ENCODE measurements around the gene TJAP1.
"Not testable (repeated sequence)": the region's sequence is repeated elsewhere in the genome, so short reads cannot be mapped to it uniquely, and the experiment has no call there.

TJAP1 gene

GRCh38 chr6:43459535-43459934 lies 17.8 kb upstream of the TJAP1 start:
- H3K4me3 ChIP-seq (ENCODE audit: low read depth, low read length), result no peak overlapping the region
- TF ChIP-seq, protein P1, sequence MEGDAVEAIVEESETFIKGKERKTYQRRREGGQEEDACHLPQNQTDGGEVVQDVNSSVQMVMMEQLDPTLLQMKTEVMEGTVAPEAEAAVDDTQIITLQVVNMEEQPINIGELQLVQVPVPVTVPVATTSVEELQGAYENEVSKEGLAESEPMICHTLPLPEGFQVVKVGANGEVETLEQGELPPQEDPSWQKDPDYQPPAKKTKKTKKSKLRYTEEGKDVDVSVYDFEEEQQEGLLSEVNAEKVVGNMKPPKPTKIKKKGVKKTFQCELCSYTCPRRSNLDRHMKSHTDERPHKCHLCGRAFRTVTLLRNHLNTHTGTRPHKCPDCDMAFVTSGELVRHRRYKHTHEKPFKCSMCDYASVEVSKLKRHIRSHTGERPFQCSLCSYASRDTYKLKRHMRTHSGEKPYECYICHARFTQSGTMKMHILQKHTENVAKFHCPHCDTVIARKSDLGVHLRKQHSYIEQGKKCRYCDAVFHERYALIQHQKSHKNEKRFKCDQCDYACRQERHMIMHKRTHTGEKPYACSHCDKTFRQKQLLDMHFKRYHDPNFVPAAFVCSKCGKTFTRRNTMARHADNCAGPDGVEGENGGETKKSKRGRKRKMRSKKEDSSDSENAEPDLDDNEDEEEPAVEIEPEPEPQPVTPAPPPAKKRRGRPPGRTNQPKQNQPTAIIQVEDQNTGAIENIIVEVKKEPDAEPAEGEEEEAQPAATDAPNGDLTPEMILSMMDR (IDR thresholded peaks at IDR 0.05; ENCODE audit: insufficient read depth, low read depth, low read length, missing control alignments), result no peak

DNA sequence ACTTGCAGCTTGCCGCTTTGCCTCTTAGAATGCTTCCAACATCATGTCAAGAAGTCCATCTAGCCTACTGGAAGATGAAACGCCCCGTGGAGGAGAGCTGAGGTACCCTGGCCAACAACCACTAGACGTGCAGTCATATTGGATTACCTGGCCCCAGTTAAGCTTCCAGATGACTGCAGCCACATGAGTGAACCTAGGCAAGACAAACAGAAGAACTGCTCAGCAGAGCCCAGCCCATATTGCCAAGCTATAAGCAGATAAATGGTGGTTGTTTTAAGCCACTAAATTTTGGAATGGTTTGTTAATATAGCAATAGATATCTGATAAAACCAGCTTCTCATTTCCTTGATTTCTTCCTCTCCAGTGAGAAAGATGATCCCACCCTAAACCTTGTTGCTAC lies 17.3 kb upstream of the TJAP1 start:
- TF ChIP-seq, protein P1 (IDR thresholded peaks at IDR 0.05; ENCODE audit: insufficient read depth, low read depth, low read length, missing control alignments), result no peak

More at GRCh38 chr6:43459535-43459934, 17.8 kb upstream of the TJAP1 start:
- no peak for DNase-seq (ENCODE audit: low read depth)

GRCh38 chr6:43461936-43462335 lies 15.4 kb upstream of the TJAP1 start:
- DNase-seq (ENCODE audit: low read depth), result no peak
- H3K4me3 ChIP-seq (ENCODE audit: low read depth, low read length), result no peak overlapping the region
- TF ChIP-seq, protein P1 (IDR thresholded peaks at IDR 0.05; ENCODE audit: insufficient read depth, low read depth, low read length, missing control alignments), result no peak

More for the DNA sequence above, 17.3 kb upstream of the TJAP1 start:
- no peak overlapping the region for H3K4me3 ChIP-seq (ENCODE audit: low read depth, low read length)
- no peak for DNase-seq (ENCODE audit: low read depth)

- H3K4me3 ChIP-seq (ENCODE audit: low read depth, low read length), result no peak overlapping the region
- TF ChIP-seq, protein P1 (IDR thresholded peaks at IDR 0.05; ENCODE audit: insufficient read depth, low read depth, low read length, missing control alignments), result no peak
- no peak for DNase-seq (ENCODE audit: low read depth)
These were observed 13.0 kb upstream of the TJAP1 start for GRCh38 chr6:43464337-43464736.

- no peak overlapping the region for H3K4me3 ChIP-seq (ENCODE audit: low read depth, low read length)
- TF ChIP-seq, protein P1 (IDR thresholded peaks at IDR 0.05; ENCODE audit: insufficient read depth, low read depth, low read length, missing control alignments), result no peak
- DNase-seq (ENCODE audit: low read depth), result no peak
These were observed 11.4 kb upstream of the TJAP1 start for GRCh38 chr6:43465948-43466347.

DNA sequence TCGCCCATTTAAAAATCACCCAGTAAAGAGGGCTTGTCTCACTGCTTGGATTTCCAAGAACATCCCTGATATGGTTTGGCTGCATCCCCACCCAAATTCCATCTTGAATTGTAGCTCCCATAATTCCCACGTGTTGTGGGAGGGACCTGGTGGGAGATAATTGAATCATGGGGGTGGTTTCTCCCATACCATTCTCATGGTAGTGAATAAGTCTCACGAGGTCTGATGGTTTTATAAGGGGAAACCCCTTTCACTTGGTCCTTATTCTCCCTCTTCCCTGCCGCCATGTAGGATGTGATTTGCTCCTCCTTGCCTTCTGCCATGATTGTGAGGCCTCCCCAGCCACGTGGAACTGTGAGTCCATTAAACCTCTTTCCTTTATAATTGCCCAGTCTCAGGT lies 10.1 kb upstream of the TJAP1 start:
- not testable (repeated sequence) for H3K4me3 ChIP-seq (ENCODE audit: low read depth, low read length); DNase-seq (ENCODE audit: low read depth)

- TF ChIP-seq, protein P1 (IDR thresholded peaks at IDR 0.05; ENCODE audit: insufficient read depth, low read depth, low read length, missing control alignments), result no peak
- DNase-seq (ENCODE audit: low read depth), result no peak
- no peak overlapping the region for H3K4me3 ChIP-seq (ENCODE audit: low read depth, low read length)
These were observed 9.6 kb upstream of the TJAP1 start for GRCh38 chr6:43467752-43468151.
